Nephron progenitor cell (in vitro differentiated cells): ENCODE results near the gene SH2B3.

Experiments used
- DNase-seq: peaks from one replicate; pipeline ENCODE4 v3.0.0; 2021
- H3K27ac Mint-ChIP-seq: 2 replicates; pipeline ENCODE4 v1.8.0; 2021; ENCODE audit warnings: mild to moderate bottlenecking, moderate library complexity, mixed read lengths
- H3K27me3 Mint-ChIP-seq: 2 replicates; pipeline ENCODE4 v1.8.0; 2021; ENCODE audit warnings: mild to moderate bottlenecking, low read depth, mixed read lengths; ENCODE audit not compliant: poor library complexity
- H3K36me3 Mint-ChIP-seq: 2 replicates; pipeline ENCODE4 v1.8.0; 2021; ENCODE audit warnings: low read depth, mixed read lengths
- H3K4me1 Mint-ChIP-seq: 2 replicates; pipeline ENCODE4 v1.8.0; 2021; ENCODE audit warnings: mixed read lengths
- H3K4me3 Mint-ChIP-seq: 2 replicates; pipeline ENCODE4 v1.8.0; 2021; ENCODE audit warnings: mild to moderate bottlenecking, moderate library complexity, mixed read lengths
- H3K9me3 Mint-ChIP-seq: 2 replicates; pipeline ENCODE4 v1.8.0; 2021; ENCODE audit warnings: mild to moderate bottlenecking, moderate library complexity, mixed read lengths
- CTCF ChIP-seq: fragments of 200-600 bp; sonication (generic); IDR thresholded peaks from 2 replicates; pipeline ENCODE4 v1.5.0; 2021; ENCODE audit warnings: antibody characterized with exemption

SH2B3 gene

GRCh38 chr12:111428081-111428727 lies 22.5 kb downstream of the SH2B3 start:
- TF ChIP-seq CTCF = no peak
- no peak overlapping the region for H3K4me3 Mint-ChIP-seq
- no peaks in the 10 kb centered on the region for H3K27me3 Mint-ChIP-seq
- H3K27ac Mint-ChIP-seq = no peak overlapping the region
- no peaks in the 10 kb centered on the region for H3K9me3 Mint-ChIP-seq
- no peaks in the 10 kb centered on the region for H3K36me3 Mint-ChIP-seq
- DNase-seq = no peak
- peaks cover 36% of the 10 kb centered on the region for H3K4me1 Mint-ChIP-seq

- Mint-ChIP-seq H3K4me3 (no peak overlapping the region), H3K27ac (no peak overlapping the region), H3K27me3 (no peaks in the 10 kb centered on the region), H3K4me1 (peaks cover 36% of the 10 kb centered on the region), H3K36me3 (no peaks in the 10 kb centered on the region), H3K9me3 (no peaks in the 10 kb centered on the region)
- TF ChIP-seq CTCF = no peak
- DNase-seq = no peak
These were observed 23.0 kb downstream of the SH2B3 start for GRCh38 chr12:111428728-111429175.

GRCh38 chr12:111429828-111430432 lies 24.2 kb downstream of the SH2B3 start:
- Mint-ChIP-seq H3K27ac (no peak overlapping the region), H3K9me3 (no peaks in the 10 kb centered on the region), H3K36me3 (no peaks in the 10 kb centered on the region), H3K4me1 (peaks cover 39% of the 10 kb centered on the region), H3K27me3 (no peaks in the 10 kb centered on the region), H3K4me3 (no peak overlapping the region)
- TF ChIP-seq CTCF = no peak
- DNase-seq = no peak

- Mint-ChIP-seq H3K4me3 (no peak overlapping the region), H3K27me3 (no peaks in the 10 kb centered on the region), H3K9me3 (no peaks in the 10 kb centered on the region), H3K27ac (peak overlapping the region; percentile 36), H3K4me1 (peaks cover 39% of the 10 kb centered on the region), H3K36me3 (no peaks in the 10 kb centered on the region)
- DNase-seq = no peak
- no peak for TF ChIP-seq CTCF
These were observed 25.0 kb downstream of the SH2B3 start for GRCh38 chr12:111430433-111431353.

- H3K27me3 Mint-ChIP-seq = no peaks in the 10 kb centered on the region
- no peak for DNase-seq
- peak overlapping the region; percentile 36 for H3K27ac Mint-ChIP-seq
- no peak for TF ChIP-seq CTCF
- no peaks in the 10 kb centered on the region for H3K36me3 Mint-ChIP-seq
- H3K9me3 Mint-ChIP-seq = no peaks in the 10 kb centered on the region
- no peak overlapping the region for H3K4me3 Mint-ChIP-seq
- peaks cover 39% of the 10 kb centered on the region for H3K4me1 Mint-ChIP-seq
These were observed 26.0 kb downstream of the SH2B3 start for GRCh38 chr12:111431772-111432171.
